Fibroblast of lung (primary cell): ENCODE measurements around the gene MRE11.
"Not testable (repeated sequence)": the region's sequence is repeated elsewhere in the genome, so short reads cannot be mapped to it uniquely, and the experiment has no call there.

Source experiments
- EZH2 ChIP-seq: IDR thresholded peaks from 2 replicates; pipeline ENCODE4 v1.5.1; 2012; ENCODE audit warnings: low read length, control low read depth, mild to moderate bottlenecking; ENCODE audit errors: missing control alignments
- TF ChIP-seq, protein P1 (sequence below), 2 donors: IDR thresholded peaks in 1 of 2; conservative IDR thresholded peaks in 1 of 2; 1 replicate in 1 of 2; 2 replicates in 1 of 2; pipeline ENCODE4 v1.5.1; 2011 to 2012; ENCODE audit warnings: low read length in 2 of 2, control low read depth in 1 of 2, inconsistent platforms in 1 of 2, low read depth in 1 of 2, mild to moderate bottlenecking in 1 of 2

- not testable (repeated sequence) for TF ChIP-seq EZH2
- TF ChIP-seq, protein P1, sequence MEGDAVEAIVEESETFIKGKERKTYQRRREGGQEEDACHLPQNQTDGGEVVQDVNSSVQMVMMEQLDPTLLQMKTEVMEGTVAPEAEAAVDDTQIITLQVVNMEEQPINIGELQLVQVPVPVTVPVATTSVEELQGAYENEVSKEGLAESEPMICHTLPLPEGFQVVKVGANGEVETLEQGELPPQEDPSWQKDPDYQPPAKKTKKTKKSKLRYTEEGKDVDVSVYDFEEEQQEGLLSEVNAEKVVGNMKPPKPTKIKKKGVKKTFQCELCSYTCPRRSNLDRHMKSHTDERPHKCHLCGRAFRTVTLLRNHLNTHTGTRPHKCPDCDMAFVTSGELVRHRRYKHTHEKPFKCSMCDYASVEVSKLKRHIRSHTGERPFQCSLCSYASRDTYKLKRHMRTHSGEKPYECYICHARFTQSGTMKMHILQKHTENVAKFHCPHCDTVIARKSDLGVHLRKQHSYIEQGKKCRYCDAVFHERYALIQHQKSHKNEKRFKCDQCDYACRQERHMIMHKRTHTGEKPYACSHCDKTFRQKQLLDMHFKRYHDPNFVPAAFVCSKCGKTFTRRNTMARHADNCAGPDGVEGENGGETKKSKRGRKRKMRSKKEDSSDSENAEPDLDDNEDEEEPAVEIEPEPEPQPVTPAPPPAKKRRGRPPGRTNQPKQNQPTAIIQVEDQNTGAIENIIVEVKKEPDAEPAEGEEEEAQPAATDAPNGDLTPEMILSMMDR (conservative IDR thresholded peaks at IDR 0.05 in 1 of 2, IDR thresholded peaks at IDR 0.05 in 1 of 2; ENCODE audit: low read depth in 1 of 2, low read length in 2 of 2) = not testable (repeated sequence)
These were observed 101.7 kb downstream of the MRE11 start for GRCh38 chr11:94391937-94392336.
